ENCODE data around the gene PDZD7.

The PDZD7 gene

GRCh38 chr10:100997360-100998182, 33.4 kb downstream of the PDZD7 start:
- Histone ChIP-seq H3K9ac (ENCODE audit: low read depth in 1 of 2, low read length in 2 of 2) (peak overlapping the region; percentile 72 to 76), H3K4me3 (ENCODE audit: low read depth in 1 of 2, low read length in 2 of 2) (peak overlapping the region; percentile 89), H3K27ac (ENCODE audit: low read depth, low read length) (peak overlapping the region; percentile 96), H3K4me1 (ENCODE audit: control insufficient read depth in 1 of 2, insufficient read depth in 2 of 2, low read length in 2 of 2) (peaks cover 25 to 44% of the 10 kb centered on the region in 2 donors), H3K36me3 (ENCODE audit: control insufficient read depth in 1 of 2, insufficient read depth in 2 of 2, low read length in 2 of 2) (peaks cover 6 to 9% of the 10 kb centered on the region in 2 donors), H3K27me3 (ENCODE audit: control insufficient read depth in 1 of 2, insufficient read depth in 2 of 2, low read length in 2 of 2) (no peaks in the 10 kb centered on the region), H3K9me3 (ENCODE audit: control insufficient read depth in 1 of 2, low read length in 2 of 2) (no peaks in the 10 kb centered on the region)

- peak overlapping the region; percentile 72 to 76 for H3K9ac ChIP-seq (ENCODE audit: low read depth in 1 of 2, low read length in 2 of 2)
- peaks cover 21 to 37% of the 10 kb centered on the region in 2 donors for H3K4me1 ChIP-seq (ENCODE audit: control insufficient read depth in 1 of 2, insufficient read depth in 2 of 2, low read length in 2 of 2)
These were observed 34.1 kb downstream of the PDZD7 start for GRCh38 chr10:100996678-100997359.

DNA sequence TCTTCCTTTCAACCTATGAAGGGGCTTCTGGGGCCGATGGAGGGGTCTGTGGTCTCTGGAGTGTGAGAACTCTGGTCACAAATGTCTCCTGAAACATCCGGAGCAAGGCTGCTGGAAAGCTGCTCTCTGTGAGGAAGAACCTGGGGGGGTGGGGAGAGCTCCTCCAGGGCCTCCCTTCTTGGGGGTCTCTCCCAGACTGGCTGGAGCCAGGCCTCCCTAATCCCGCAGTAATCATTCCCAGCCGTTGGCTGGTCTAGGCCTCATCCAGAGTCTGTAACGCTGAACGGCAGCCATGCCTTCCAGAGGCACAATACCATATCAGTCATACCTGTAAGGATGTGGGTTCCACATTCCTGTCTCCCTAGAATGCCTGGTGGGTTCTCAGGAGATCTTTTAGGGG, 35.7 kb downstream of the PDZD7 start:
- Histone ChIP-seq H3K27me3 (ENCODE audit: control insufficient read depth in 1 of 2, insufficient read depth in 2 of 2, low read length in 2 of 2) (no peaks in the 10 kb centered on the region), H3K9ac (ENCODE audit: low read depth in 1 of 2, low read length in 2 of 2) (no peak overlapping the region), H3K9me3 (ENCODE audit: control insufficient read depth in 1 of 2, low read length in 2 of 2) (no peaks in the 10 kb centered on the region), H3K4me1 (ENCODE audit: control insufficient read depth in 1 of 2, insufficient read depth in 2 of 2, low read length in 2 of 2) (peaks cover 9 to 23% of the 10 kb centered on the region in 2 donors), H3K4me3 (ENCODE audit: low read depth in 1 of 2, low read length in 2 of 2) (no peak overlapping the region), H3K27ac (ENCODE audit: low read depth, low read length) (no peak overlapping the region), H3K36me3 (ENCODE audit: control insufficient read depth in 1 of 2, insufficient read depth in 2 of 2, low read length in 2 of 2) (peaks cover 15 to 23% of the 10 kb centered on the region in 2 donors)

More at GRCh38 chr10:100996678-100997359, 34.1 kb downstream of the PDZD7 start:
- Histone ChIP-seq H3K27ac (ENCODE audit: low read depth, low read length) (peak overlapping the region; percentile 96), H3K27me3 (ENCODE audit: control insufficient read depth in 1 of 2, insufficient read depth in 2 of 2, low read length in 2 of 2) (no peaks in the 10 kb centered on the region), H3K9me3 (ENCODE audit: control insufficient read depth in 1 of 2, low read length in 2 of 2) (no peaks in the 10 kb centered on the region), H3K36me3 (ENCODE audit: control insufficient read depth in 1 of 2, insufficient read depth in 2 of 2, low read length in 2 of 2) (peaks cover 6 to 9% of the 10 kb centered on the region in 2 donors), H3K4me3 (ENCODE audit: low read depth in 1 of 2, low read length in 2 of 2) (peak overlapping the region; percentile 89)

- H3K27ac ChIP-seq (ENCODE audit: low read depth, low read length): no peak overlapping the region
- no peaks in the 10 kb centered on the region for H3K27me3 ChIP-seq (ENCODE audit: control insufficient read depth in 1 of 2, insufficient read depth in 2 of 2, low read length in 2 of 2)
- peaks cover 6 to 19% of the 10 kb centered on the region in 2 donors for H3K4me1 ChIP-seq (ENCODE audit: control insufficient read depth in 1 of 2, insufficient read depth in 2 of 2, low read length in 2 of 2)
- peaks cover 18 to 25% of the 10 kb centered on the region in 2 donors for H3K36me3 ChIP-seq (ENCODE audit: control insufficient read depth in 1 of 2, insufficient read depth in 2 of 2, low read length in 2 of 2)
- no peak overlapping the region for H3K9ac ChIP-seq (ENCODE audit: low read depth in 1 of 2, low read length in 2 of 2)
- no peak overlapping the region for H3K4me3 ChIP-seq (ENCODE audit: low read depth in 1 of 2, low read length in 2 of 2)
- H3K9me3 ChIP-seq (ENCODE audit: control insufficient read depth in 1 of 2, low read length in 2 of 2): no peaks in the 10 kb centered on the region
These were observed 36.8 kb downstream of the PDZD7 start for GRCh38 chr10:100993986-100994708.

DNA sequence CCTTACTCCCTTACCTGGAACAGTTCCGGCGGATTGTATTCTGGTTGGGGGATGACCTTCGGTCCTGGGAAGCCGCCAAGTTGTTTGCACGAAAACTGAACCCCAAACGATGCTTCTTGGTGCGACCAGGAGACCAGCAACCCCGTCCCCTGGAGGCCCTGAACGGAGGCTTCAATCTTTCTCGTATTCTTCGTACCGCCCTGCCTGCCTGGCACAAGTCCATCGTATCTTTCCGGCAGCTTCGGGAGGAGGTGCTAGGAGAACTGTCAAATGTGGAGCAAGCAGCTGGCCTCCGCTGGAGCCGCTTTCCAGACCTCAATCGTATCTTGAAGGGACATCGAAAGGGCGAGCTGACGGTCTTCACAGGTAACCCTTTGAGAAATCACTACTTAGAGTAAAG, 41.8 kb downstream of the PDZD7 start:
- no peak overlapping the region for H3K27ac ChIP-seq (ENCODE audit: low read depth, low read length)
- H3K9me3 ChIP-seq (ENCODE audit: control insufficient read depth in 1 of 2, low read length in 2 of 2): no peaks in the 10 kb centered on the region
- H3K27me3 ChIP-seq (ENCODE audit: control insufficient read depth in 1 of 2, insufficient read depth in 2 of 2, low read length in 2 of 2): no peaks in the 10 kb centered on the region
- H3K4me1 ChIP-seq (ENCODE audit: control insufficient read depth in 1 of 2, insufficient read depth in 2 of 2, low read length in 2 of 2): peaks cover 28 to 31% of the 10 kb centered on the region in 2 donors
- H3K36me3 ChIP-seq (ENCODE audit: control insufficient read depth in 1 of 2, insufficient read depth in 2 of 2, low read length in 2 of 2): peaks cover 18 to 33% of the 10 kb centered on the region in 2 donors
- no peak overlapping the region for H3K4me3 ChIP-seq (ENCODE audit: low read depth in 1 of 2, low read length in 2 of 2)
- no peak overlapping the region for H3K9ac ChIP-seq (ENCODE audit: low read depth in 1 of 2, low read length in 2 of 2)

GRCh38 chr10:100988166-100988565, 42.8 kb downstream of the PDZD7 start:
- H3K27ac ChIP-seq (ENCODE audit: low read depth, low read length): no peak overlapping the region
- H3K9ac ChIP-seq (ENCODE audit: low read depth in 1 of 2, low read length in 2 of 2): peak overlapping the region; percentile 48 to 85
- peaks cover 15 to 32% of the 10 kb centered on the region in 2 donors for H3K36me3 ChIP-seq (ENCODE audit: control insufficient read depth in 1 of 2, insufficient read depth in 2 of 2, low read length in 2 of 2)
- H3K4me1 ChIP-seq (ENCODE audit: control insufficient read depth in 1 of 2, insufficient read depth in 2 of 2, low read length in 2 of 2): peaks cover 28 to 31% of the 10 kb centered on the region in 2 donors
- no peaks in the 10 kb centered on the region for H3K27me3 ChIP-seq (ENCODE audit: control insufficient read depth in 1 of 2, insufficient read depth in 2 of 2, low read length in 2 of 2)
- peak overlapping the region; percentile 92 to 94 for H3K4me3 ChIP-seq (ENCODE audit: low read depth in 1 of 2, low read length in 2 of 2)
- no peaks in the 10 kb centered on the region for H3K9me3 ChIP-seq (ENCODE audit: control insufficient read depth in 1 of 2, low read length in 2 of 2)

GRCh38 chr10:100987685-100988049, 43.3 kb downstream of the PDZD7 start:
- Histone ChIP-seq H3K9ac (ENCODE audit: low read depth in 1 of 2, low read length in 2 of 2) (peak overlapping the region; percentile 48 to 85), H3K36me3 (ENCODE audit: control insufficient read depth in 1 of 2, insufficient read depth in 2 of 2, low read length in 2 of 2) (peaks cover 13 to 33% of the 10 kb centered on the region in 2 donors), H3K4me1 (ENCODE audit: control insufficient read depth in 1 of 2, insufficient read depth in 2 of 2, low read length in 2 of 2) (peaks cover 28 to 31% of the 10 kb centered on the region in 2 donors), H3K27me3 (ENCODE audit: control insufficient read depth in 1 of 2, insufficient read depth in 2 of 2, low read length in 2 of 2) (no peaks in the 10 kb centered on the region), H3K4me3 (ENCODE audit: low read depth in 1 of 2, low read length in 2 of 2) (peak overlapping the region; percentile 92 to 94), H3K9me3 (ENCODE audit: control insufficient read depth in 1 of 2, low read length in 2 of 2) (no peaks in the 10 kb centered on the region), H3K27ac (ENCODE audit: low read depth, low read length) (no peak overlapping the region)

DNA sequence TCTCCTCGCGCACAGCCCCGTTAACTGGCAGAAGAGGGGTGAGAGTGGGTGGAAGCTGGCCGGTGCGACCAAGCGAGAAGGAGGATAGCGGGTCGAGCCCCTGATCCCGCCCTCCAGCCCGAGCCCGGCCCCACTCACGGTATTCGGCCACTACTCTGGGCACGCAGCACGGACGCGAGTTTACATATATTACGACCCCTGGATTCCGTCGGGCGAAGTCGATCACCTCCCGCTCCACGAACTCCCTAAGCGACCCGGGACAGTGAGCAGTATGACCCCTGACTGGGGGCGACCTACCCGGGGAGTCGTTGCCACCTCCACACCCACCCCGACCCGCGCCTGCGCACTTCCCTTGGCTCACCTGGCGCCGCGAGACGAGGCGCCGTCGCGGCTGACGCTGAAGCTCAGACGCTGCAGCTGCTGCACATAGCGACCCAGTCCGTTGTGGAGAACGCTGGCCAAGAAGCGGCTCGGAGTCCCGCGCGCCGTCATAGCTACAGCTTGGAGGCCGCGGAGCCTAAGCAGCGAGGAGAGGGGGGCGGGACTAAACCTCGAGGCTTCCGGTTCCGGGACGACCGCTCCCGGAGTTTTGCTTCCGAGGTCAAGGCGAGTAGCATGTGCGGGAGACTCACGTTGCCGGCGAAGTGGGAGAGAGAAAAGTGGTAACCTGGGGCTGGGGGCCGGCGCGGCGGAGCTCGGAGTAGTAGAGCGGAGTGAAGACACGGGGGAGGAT, 43.8 kb downstream of the PDZD7 start, which contains the start of the genes MRPL43 and TWNK:
MRPL43 (minus strand) TSS at position 546 of the 733 bp plus-strand sequence; CDS start at position 492, 54 bp downstream.
TWNK (plus strand) TSS at position 592 of the 733 bp plus-strand sequence. CDS start 668 bp downstream, outside the sequence.
- peak within 1 kb of the TSS; percentile 92 to 94 for H3K4me3 ChIP-seq (ENCODE audit: low read depth in 1 of 2, low read length in 2 of 2)
- peak within 1 kb of the TSS; percentile 53 for H3K27ac ChIP-seq (ENCODE audit: low read depth, low read length)
- peaks cover 13 to 38% of the 10 kb centered on the region in 2 donors for H3K36me3 ChIP-seq (ENCODE audit: control insufficient read depth in 1 of 2, insufficient read depth in 2 of 2, low read length in 2 of 2)
- H3K9ac ChIP-seq (ENCODE audit: low read depth in 1 of 2, low read length in 2 of 2): peak within 1 kb of the TSS; percentile 79 to 85
- H3K27me3 ChIP-seq (ENCODE audit: control insufficient read depth in 1 of 2, insufficient read depth in 2 of 2, low read length in 2 of 2): no peaks in the 10 kb centered on the region
- H3K4me1 ChIP-seq (ENCODE audit: control insufficient read depth in 1 of 2, insufficient read depth in 2 of 2, low read length in 2 of 2): peaks cover 28 to 31% of the 10 kb centered on the region in 2 donors
- H3K9me3 ChIP-seq (ENCODE audit: control insufficient read depth in 1 of 2, low read length in 2 of 2): no peaks in the 10 kb centered on the region

DNA sequence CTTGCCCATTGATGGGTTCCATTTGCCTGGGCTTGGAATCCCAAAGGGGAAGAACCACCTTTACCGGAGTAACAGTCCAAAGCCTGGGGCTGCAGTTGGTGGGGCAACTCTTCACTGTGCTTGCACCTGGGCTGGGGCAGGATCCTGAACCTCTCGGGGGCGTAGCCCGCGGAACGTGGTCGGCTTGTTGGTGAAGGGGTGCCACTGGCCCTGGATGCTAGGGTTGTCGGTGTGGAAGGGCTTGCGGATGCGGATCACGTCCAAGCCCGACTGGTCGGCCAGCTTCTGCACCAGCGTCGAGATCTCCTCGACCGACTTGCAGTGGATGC, 44.3 kb downstream of the PDZD7 start:
- Histone ChIP-seq H3K27ac (ENCODE audit: low read depth, low read length) (no peak overlapping the region), H3K9me3 (ENCODE audit: control insufficient read depth in 1 of 2, low read length in 2 of 2) (no peaks in the 10 kb centered on the region), H3K27me3 (ENCODE audit: control insufficient read depth in 1 of 2, insufficient read depth in 2 of 2, low read length in 2 of 2) (no peaks in the 10 kb centered on the region), H3K4me3 (ENCODE audit: low read depth in 1 of 2, low read length in 2 of 2) (peak overlapping the region; percentile 92 to 94), H3K9ac (ENCODE audit: low read depth in 1 of 2, low read length in 2 of 2) (peak overlapping the region; percentile 79 to 85), H3K4me1 (ENCODE audit: control insufficient read depth in 1 of 2, insufficient read depth in 2 of 2, low read length in 2 of 2) (peaks cover 28 to 31% of the 10 kb centered on the region in 2 donors), H3K36me3 (ENCODE audit: control insufficient read depth in 1 of 2, insufficient read depth in 2 of 2, low read length in 2 of 2) (peaks cover 14 to 42% of the 10 kb centered on the region in 2 donors)
